ENCODE measurements around the gene USP3. TPM values are rescaled to one million over a fixed set of nuclear protein-coding genes. Genes with fewer than 3 reads are reported as not detected.
A peak's percentile ranks its signal among the peaks of the same experiment; 100 is the strongest.

Gene USP3
- total and polyA plus RNA-seq, 9 of the 15 experiments (the other 6 are each of a cell fraction or from before 2014, with no cell fraction given) = 17.3 to 54.3 (median 34.8) TPM

DNA sequence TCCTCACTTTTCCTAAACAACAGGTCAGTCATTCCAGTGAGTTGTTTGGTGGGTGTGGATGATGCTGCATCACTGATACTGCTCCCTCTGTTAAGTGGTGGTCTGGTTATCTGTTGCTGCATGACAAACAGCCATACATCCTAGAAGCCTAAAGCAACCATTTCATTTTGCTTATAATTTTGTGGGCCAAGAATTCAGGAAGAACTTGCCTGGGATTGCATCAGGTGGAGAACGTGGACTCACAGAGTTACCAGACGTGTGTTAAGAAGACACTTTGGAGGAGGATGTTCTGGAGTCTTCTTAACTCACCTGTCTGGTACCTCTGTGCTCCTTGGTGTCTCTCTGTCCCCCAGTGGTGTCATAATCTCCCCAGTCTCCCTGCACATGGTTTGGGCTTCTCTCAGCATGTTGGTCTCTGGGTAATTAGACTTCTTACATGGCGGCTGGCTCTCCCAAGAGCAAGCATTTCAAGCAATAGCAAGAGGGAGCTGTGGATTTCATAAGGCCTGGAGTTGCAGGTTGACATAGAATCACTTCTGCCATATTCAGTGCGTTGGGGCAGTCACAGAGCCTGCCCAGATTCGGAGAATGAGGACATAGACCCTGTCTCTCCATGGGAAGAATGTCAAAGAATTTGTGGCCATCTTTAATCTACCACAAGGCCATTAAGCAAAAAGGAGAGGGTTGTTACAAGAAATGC, 20.1 kb downstream of the USP3 start (continued):
- TF ChIP-seq, protein P1, sequence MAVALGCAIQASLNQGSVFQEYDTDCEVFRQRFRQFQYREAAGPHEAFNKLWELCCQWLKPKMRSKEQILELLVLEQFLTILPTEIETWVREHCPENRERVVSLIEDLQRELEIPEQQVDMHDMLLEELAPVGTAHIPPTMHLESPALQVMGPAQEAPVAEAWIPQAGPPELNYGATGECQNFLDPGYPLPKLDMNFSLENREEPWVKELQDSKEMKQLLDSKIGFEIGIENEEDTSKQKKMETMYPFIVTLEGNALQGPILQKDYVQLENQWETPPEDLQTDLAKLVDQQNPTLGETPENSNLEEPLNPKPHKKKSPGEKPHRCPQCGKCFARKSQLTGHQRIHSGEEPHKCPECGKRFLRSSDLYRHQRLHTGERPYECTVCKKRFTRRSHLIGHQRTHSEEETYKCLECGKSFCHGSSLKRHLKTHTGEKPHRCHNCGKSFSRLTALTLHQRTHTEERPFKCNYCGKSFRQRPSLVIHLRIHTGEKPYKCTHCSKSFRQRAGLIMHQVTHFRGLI (CRISPR knock-in tag; IDR thresholded peaks at IDR 0.05) = no peak
- TF ChIP-seq RCOR1 (IDR thresholded peaks at IDR 0.05; ENCODE audit: borderline replicate concordance in 1 of 2, low read depth in 2 of 2, low read length in 2 of 2) (peak in 1 of 2 experiments; percentile 93; a peak in 2 of 4 replicates), NFIC (IDR thresholded peaks at IDR 0.05) (no peak), MXI1 (IDR thresholded peaks at IDR 0.05; ENCODE audit: low read depth, low read length) (no peak), MAZ (CRISPR knock-in tag; conservative IDR thresholded peaks at IDR 0.05 in 1 of 2, IDR thresholded peaks at IDR 0.05 in 1 of 2) (0 out of 4 replicates have a peak, but pooled peaks have one; percentile 14 to 40), ZNF79 (CRISPR knock-in tag; IDR thresholded peaks at IDR 0.05; ENCODE audit: low read depth) (no peak), PCBP2 (IDR thresholded peaks at IDR 0.05; ENCODE audit: low read depth, low read length, poor library complexity, severe bottlenecking) (no peak), KLF13 (tag; IDR thresholded peaks at IDR 0.05; ENCODE audit: borderline replicate concordance, low read depth) (no peak), CBX8 (IDR thresholded peaks at IDR 0.05; ENCODE audit: borderline replicate concordance, extremely low read depth, low read depth, low read length, poor library complexity, severe bottlenecking) (no peak), CSDE1 (IDR thresholded peaks at IDR 0.05) (no peak), ZNF184 (CRISPR knock-in tag; IDR thresholded peaks at IDR 0.05) (no peak)
- TF ChIP-seq, protein P2, sequence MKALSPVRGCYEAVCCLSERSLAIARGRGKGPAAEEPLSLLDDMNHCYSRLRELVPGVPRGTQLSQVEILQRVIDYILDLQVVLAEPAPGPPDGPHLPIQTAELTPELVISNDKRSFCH (CRISPR knock-in tag; IDR thresholded peaks at IDR 0.05) = no peak
- TF ChIP-seq, protein P2 (tag; IDR thresholded peaks at IDR 0.05) = 0 out of 2 replicates have a peak, but pooled peaks have one; percentile 63
- TF ChIP-seq, protein P3, sequence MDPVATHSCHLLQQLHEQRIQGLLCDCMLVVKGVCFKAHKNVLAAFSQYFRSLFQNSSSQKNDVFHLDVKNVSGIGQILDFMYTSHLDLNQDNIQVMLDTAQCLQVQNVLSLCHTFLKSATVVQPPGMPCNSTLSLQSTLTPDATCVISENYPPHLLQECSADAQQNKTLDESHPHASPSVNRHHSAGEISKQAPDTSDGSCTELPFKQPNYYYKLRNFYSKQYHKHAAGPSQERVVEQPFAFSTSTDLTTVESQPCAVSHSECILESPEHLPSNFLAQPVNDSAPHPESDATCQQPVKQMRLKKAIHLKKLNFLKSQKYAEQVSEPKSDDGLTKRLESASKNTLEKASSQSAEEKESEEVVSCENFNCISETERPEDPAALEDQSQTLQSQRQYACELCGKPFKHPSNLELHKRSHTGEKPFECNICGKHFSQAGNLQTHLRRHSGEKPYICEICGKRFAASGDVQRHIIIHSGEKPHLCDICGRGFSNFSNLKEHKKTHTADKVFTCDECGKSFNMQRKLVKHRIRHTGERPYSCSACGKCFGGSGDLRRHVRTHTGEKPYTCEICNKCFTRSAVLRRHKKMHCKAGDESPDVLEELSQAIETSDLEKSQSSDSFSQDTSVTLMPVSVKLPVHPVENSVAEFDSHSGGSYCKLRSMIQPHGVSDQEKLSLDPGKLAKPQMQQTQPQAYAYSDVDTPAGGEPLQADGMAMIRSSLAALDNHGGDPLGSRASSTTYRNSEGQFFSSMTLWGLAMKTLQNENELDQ (CRISPR knock-in tag; IDR thresholded peaks at IDR 0.05; ENCODE audit: borderline replicate concordance) = no peak
- TF ChIP-seq, protein P4, sequence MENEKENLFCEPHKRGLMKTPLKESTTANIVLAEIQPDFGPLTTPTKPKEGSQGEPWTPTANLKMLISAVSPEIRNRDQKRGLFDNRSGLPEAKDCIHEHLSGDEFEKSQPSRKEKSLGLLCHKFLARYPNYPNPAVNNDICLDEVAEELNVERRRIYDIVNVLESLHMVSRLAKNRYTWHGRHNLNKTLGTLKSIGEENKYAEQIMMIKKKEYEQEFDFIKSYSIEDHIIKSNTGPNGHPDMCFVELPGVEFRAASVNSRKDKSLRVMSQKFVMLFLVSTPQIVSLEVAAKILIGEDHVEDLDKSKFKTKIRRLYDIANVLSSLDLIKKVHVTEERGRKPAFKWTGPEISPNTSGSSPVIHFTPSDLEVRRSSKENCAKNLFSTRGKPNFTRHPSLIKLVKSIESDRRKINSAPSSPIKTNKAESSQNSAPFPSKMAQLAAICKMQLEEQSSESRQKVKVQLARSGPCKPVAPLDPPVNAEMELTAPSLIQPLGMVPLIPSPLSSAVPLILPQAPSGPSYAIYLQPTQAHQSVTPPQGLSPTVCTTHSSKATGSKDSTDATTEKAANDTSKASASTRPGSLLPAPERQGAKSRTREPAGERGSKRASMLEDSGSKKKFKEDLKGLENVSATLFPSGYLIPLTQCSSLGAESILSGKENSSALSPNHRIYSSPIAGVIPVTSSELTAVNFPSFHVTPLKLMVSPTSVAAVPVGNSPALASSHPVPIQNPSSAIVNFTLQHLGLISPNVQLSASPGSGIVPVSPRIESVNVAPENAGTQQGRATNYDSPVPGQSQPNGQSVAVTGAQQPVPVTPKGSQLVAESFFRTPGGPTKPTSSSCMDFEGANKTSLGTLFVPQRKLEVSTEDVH (IDR thresholded peaks at IDR 0.05; ENCODE audit: low read depth, partially characterized antibody) = no peak
- TF ChIP-seq, protein P5, sequence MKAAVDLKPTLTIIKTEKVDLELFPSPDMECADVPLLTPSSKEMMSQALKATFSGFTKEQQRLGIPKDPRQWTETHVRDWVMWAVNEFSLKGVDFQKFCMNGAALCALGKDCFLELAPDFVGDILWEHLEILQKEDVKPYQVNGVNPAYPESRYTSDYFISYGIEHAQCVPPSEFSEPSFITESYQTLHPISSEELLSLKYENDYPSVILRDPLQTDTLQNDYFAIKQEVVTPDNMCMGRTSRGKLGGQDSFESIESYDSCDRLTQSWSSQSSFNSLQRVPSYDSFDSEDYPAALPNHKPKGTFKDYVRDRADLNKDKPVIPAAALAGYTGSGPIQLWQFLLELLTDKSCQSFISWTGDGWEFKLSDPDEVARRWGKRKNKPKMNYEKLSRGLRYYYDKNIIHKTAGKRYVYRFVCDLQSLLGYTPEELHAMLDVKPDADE (conservative IDR thresholded peaks at IDR 0.05; ENCODE audit: control insufficient read depth, low read depth, low read length) = no peak

Data from K562 (cell line).